ENCODE data around the gene DYNLL1. TPM values are rescaled to one million over a fixed set of nuclear protein-coding genes. Genes with fewer than 3 reads are reported as not detected.
A peak's percentile ranks its signal among the peaks of the same experiment; 100 is the strongest.

DYNLL1 gene
- total RNA-seq, 1 donor from 2014 or later: 355 TPM

DNA sequence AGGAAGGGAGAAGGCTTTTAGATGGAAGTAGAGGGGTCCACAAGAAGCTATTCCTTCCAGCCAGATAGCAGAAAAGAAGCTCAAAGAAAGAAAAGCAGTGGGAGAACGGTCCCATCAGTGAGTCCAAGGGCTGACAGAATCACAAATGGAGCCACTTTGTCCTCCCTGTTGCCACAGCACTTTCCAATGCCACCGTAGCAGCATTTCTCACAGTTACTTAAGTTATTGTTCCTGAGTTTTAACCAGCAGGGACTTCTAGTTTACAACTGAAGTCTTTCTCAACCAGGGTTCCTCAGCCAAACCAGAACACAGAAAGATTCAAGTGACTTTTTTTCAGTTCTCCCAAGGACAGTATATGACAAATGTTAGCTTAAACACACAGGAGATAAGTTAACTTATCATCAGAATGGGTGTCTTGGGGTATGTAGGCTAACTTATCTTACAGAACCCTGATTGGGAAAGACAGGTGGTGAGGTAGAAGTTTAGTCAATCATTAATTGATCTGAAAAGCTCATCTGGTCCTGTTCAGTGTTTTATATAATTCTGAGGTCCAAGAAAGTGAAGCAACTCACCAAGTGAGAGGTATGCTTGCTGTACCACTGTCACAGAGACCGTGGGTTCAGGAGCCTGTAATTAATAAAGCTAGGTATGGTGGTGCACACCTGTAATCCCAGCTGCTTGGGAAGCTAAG is 42.7 kb upstream of the DYNLL1 start:
- Mint-ChIP-seq H3K27me3 (ENCODE audit: insufficient read depth, low read depth) (no peaks in the 10 kb centered on the region), H3K36me3 (peaks cover 15% of the 10 kb centered on the region), H3K9me3 (no peaks in the 10 kb centered on the region), H3K4me1 (no peaks in the 10 kb centered on the region), H3K27ac (no peak overlapping the region), H3K4me3 (no peak overlapping the region)
- H3K36me3 ChIP-seq: no peaks in the 10 kb centered on the region
- H3K4me1 ChIP-seq: no peaks in the 10 kb centered on the region
- TF ChIP-seq EZH2phosphoT487 (IDR thresholded peaks at IDR 0.05) (no peak), EZH2 (IDR thresholded peaks at IDR 0.05) (no peak)
- TF ChIP-seq, protein P1, sequence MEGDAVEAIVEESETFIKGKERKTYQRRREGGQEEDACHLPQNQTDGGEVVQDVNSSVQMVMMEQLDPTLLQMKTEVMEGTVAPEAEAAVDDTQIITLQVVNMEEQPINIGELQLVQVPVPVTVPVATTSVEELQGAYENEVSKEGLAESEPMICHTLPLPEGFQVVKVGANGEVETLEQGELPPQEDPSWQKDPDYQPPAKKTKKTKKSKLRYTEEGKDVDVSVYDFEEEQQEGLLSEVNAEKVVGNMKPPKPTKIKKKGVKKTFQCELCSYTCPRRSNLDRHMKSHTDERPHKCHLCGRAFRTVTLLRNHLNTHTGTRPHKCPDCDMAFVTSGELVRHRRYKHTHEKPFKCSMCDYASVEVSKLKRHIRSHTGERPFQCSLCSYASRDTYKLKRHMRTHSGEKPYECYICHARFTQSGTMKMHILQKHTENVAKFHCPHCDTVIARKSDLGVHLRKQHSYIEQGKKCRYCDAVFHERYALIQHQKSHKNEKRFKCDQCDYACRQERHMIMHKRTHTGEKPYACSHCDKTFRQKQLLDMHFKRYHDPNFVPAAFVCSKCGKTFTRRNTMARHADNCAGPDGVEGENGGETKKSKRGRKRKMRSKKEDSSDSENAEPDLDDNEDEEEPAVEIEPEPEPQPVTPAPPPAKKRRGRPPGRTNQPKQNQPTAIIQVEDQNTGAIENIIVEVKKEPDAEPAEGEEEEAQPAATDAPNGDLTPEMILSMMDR (IDR thresholded peaks at IDR 0.05): no peak
- DNase-seq (ENCODE audit: low spot score): no peak
- no peak overlapping the region for H3K9ac ChIP-seq
- no peak overlapping the region for H3K27ac ChIP-seq
- H3K4me2 ChIP-seq: no peak overlapping the region
- H3K4me3 ChIP-seq: no peak overlapping the region
- peaks cover 45% of the 10 kb centered on the region for H3F3A ChIP-seq (ENCODE audit: low read depth)
- H3K9me3 ChIP-seq (ENCODE audit: low read depth): no peaks in the 10 kb centered on the region
- H4K20me1 ChIP-seq (ENCODE audit: low read depth): peaks cover 14% of the 10 kb centered on the region
- no peak overlapping the region for H2AFZ ChIP-seq (replicated peaks)
- H3K79me2 ChIP-seq (ENCODE audit: low read depth): peaks cover 32% of the 10 kb centered on the region
- H3K27me3 ChIP-seq: no peaks in the 10 kb centered on the region

DNA sequence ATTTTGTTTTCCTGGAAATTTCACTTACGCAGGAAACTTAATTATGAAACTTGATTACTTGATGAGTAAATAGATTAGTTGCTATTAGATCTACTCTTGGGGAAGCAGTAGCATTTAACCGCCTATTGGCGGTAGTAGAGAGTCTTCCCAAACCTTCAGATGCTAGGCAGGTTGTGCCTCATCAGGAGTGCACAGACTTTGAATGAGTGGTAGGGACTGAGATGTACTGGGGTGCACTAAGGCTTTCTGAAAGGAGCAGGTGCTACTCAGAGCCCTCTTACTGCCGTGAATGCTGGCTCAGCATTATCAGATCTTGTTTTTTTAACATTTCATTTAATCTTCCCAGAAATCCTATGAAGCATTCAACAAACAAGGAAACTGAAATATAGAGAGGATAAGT is 41.9 kb upstream of the DYNLL1 start:
- Histone ChIP-seq H3K4me2 (no peak overlapping the region), H3K9ac (no peak overlapping the region), H3K4me3 (no peak overlapping the region), H3K79me2 (ENCODE audit: low read depth) (peaks cover 24% of the 10 kb centered on the region), H2AFZ (replicated peaks) (no peak overlapping the region), H3K27ac (no peak overlapping the region), H3K36me3 (no peaks in the 10 kb centered on the region), H3K27me3 (no peaks in the 10 kb centered on the region), H3F3A (ENCODE audit: low read depth) (peaks cover 50% of the 10 kb centered on the region), H3K4me1 (no peaks in the 10 kb centered on the region), H4K20me1 (ENCODE audit: low read depth) (peaks cover 14% of the 10 kb centered on the region), H3K9me3 (ENCODE audit: low read depth) (no peaks in the 10 kb centered on the region)
- Mint-ChIP-seq H3K27me3 (ENCODE audit: insufficient read depth, low read depth) (no peaks in the 10 kb centered on the region), H3K4me1 (no peaks in the 10 kb centered on the region), H3K9me3 (no peaks in the 10 kb centered on the region), H3K4me3 (no peak overlapping the region), H3K27ac (no peak overlapping the region), H3K36me3 (peaks cover 18% of the 10 kb centered on the region)
- TF ChIP-seq, protein P1 (IDR thresholded peaks at IDR 0.05): peak; percentile 62
- TF ChIP-seq EZH2phosphoT487 (IDR thresholded peaks at IDR 0.05): no peak
- DNase-seq (ENCODE audit: low spot score): peak; percentile 45

DNA sequence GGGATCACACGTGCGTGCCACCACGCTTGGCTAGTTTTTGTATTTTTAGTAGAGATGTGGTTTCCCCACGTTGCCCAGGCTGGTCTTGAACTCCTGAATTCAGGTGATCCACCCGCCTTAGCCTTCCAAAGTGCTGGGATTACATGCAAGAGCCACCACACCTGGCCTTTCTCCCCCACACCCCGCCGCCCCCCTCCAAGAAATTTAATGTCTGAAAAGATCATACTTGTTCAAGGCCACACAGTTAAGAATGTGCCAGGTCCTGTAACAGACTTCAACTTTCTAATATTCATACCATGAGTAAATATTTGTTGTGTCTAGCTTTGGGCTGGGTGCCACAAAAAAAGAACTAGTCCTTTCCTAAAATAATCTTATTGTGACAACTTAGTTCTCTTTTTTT is 40.6 kb upstream of the DYNLL1 start:
- H4K20me1 ChIP-seq (ENCODE audit: low read depth): peaks cover 14% of the 10 kb centered on the region
- H3K4me1 ChIP-seq: no peaks in the 10 kb centered on the region
- Mint-ChIP-seq H3K27me3 (ENCODE audit: insufficient read depth, low read depth) (no peaks in the 10 kb centered on the region), H3K4me3 (no peak overlapping the region), H3K36me3 (peaks cover 27% of the 10 kb centered on the region), H3K9me3 (no peaks in the 10 kb centered on the region), H3K27ac (no peak overlapping the region), H3K4me1 (no peaks in the 10 kb centered on the region)
- TF ChIP-seq, protein P1 (IDR thresholded peaks at IDR 0.05): no peak
- H3K27ac ChIP-seq: no peak overlapping the region
- H3K27me3 ChIP-seq: no peaks in the 10 kb centered on the region
- no peak overlapping the region for H3K4me2 ChIP-seq
- H3K9me3 ChIP-seq (ENCODE audit: low read depth): no peaks in the 10 kb centered on the region
- no peak for DNase-seq (ENCODE audit: low spot score)
- H3K36me3 ChIP-seq: peaks cover 5% of the 10 kb centered on the region
- H3F3A ChIP-seq (ENCODE audit: low read depth): peaks cover 62% of the 10 kb centered on the region
- H3K4me3 ChIP-seq: no peak overlapping the region
- H2AFZ ChIP-seq (replicated peaks): no peak overlapping the region
- peaks cover 12% of the 10 kb centered on the region for H3K79me2 ChIP-seq (ENCODE audit: low read depth)
- no peak overlapping the region for H3K9ac ChIP-seq

All from neural progenitor cell (in vitro differentiated cells).